Trophoblast cell (in vitro differentiated cells and primary cell): ENCODE data around the gene SLC10A7.

ENCODE experiments used
- DNase-seq, 2 donors: peaks; one replicate each; pipeline ENCODE4 v3.0.0-alpha.2; 2016
- H2AFZ ChIP-seq: 2 replicates; pipeline ENCODE4 v1.6.1; 2013; ENCODE audit warnings: low read length, moderate library complexity, mild to moderate bottlenecking; ENCODE audit not compliant: insufficient read depth, poor library complexity
- H2AK5ac ChIP-seq: 2 replicates; pipeline ENCODE4 v1.6.1; 2013; ENCODE audit warnings: mild to moderate bottlenecking, low read length
- H2BK120ac ChIP-seq: 2 replicates; pipeline ENCODE4 v1.6.1; 2013; ENCODE audit warnings: low read length, mild to moderate bottlenecking, moderate library complexity; ENCODE audit not compliant: insufficient read depth, poor library complexity
- H2BK12ac ChIP-seq: 2 replicates; pipeline ENCODE4 v1.6.1; 2013; ENCODE audit warnings: mild to moderate bottlenecking, low read length, moderate library complexity
- H2BK5ac ChIP-seq: 2 replicates; pipeline ENCODE4 v1.6.1; 2013; ENCODE audit warnings: low read length, low read depth, moderate library complexity, mild to moderate bottlenecking; ENCODE audit not compliant: poor library complexity
- H3K14ac ChIP-seq: 2 replicates; pipeline ENCODE4 v1.6.1; 2013; ENCODE audit warnings: mild to moderate bottlenecking, low read length
- H3K18ac ChIP-seq: 2 replicates; pipeline ENCODE4 v1.6.1; 2013; ENCODE audit warnings: mild to moderate bottlenecking, low read length
- H3K23ac ChIP-seq: 2 replicates; pipeline ENCODE4 v1.6.1; 2013; ENCODE audit warnings: low read length
- H3K27ac ChIP-seq: 2 replicates; pipeline ENCODE4 v1.5.1; 2013; ENCODE audit warnings: low read depth, mild to moderate bottlenecking, inconsistent platforms, low read length, moderate library complexity
- H3K27me3 ChIP-seq: 2 replicates; pipeline ENCODE4 v1.6.1; 2013; ENCODE audit warnings: inconsistent platforms, mild to moderate bottlenecking, low read length, moderate library complexity; ENCODE audit not compliant: insufficient read depth
- H3K36me3 ChIP-seq, 2 experiments: 1 replicate in 1 of 2; 2 replicates in 1 of 2; pipeline ENCODE4 v1.6.1; 2013; ENCODE audit warnings: low read length in 2 of 2, mild to moderate bottlenecking in 2 of 2, moderate library complexity in 1 of 2; ENCODE audit not compliant: insufficient read depth in 2 of 2, control insufficient read depth in 1 of 2
- H3K4ac ChIP-seq: 2 replicates; pipeline ENCODE4 v1.6.1; 2013; ENCODE audit warnings: low read depth, mild to moderate bottlenecking, low read length, moderate library complexity
- H3K4me1 ChIP-seq, 2 experiments: 1 replicate in 1 of 2; 2 replicates in 1 of 2; pipeline ENCODE4 v1.6.1; 2013; ENCODE audit warnings: low read length in 2 of 2, mild to moderate bottlenecking in 2 of 2, moderate library complexity in 1 of 2; ENCODE audit not compliant: insufficient read depth in 2 of 2, control insufficient read depth in 1 of 2
- H3K4me2 ChIP-seq: 2 replicates; pipeline ENCODE4 v1.6.1; 2013; ENCODE audit warnings: inconsistent platforms, mild to moderate bottlenecking, low read length, moderate library complexity
- H3K4me3 ChIP-seq: 2 replicates; pipeline ENCODE4 v1.5.1; 2013; ENCODE audit warnings: mild to moderate bottlenecking, low read depth, low read length, inconsistent platforms
- H3K79me1 ChIP-seq: one replicate; pipeline ENCODE4 v1.6.1; 2013; ENCODE audit warnings: low read length
- H3K79me2 ChIP-seq: 2 replicates; pipeline ENCODE4 v1.6.1; 2013; ENCODE audit warnings: low read length, mild to moderate bottlenecking; ENCODE audit not compliant: control insufficient read depth, insufficient read depth, poor library complexity
- H3K9ac ChIP-seq: 2 replicates; pipeline ENCODE4 v1.6.1; 2013; ENCODE audit warnings: mild to moderate bottlenecking, low read length
- H3K9me3 ChIP-seq: 2 replicates; pipeline ENCODE4 v1.6.1; 2013; ENCODE audit warnings: low read depth, mild to moderate bottlenecking, control low read depth, inconsistent platforms, low read length; ENCODE audit not compliant: insufficient read depth
- H4K12ac ChIP-seq: 2 replicates; pipeline ENCODE4 v1.6.1; 2013; ENCODE audit warnings: low read depth, mild to moderate bottlenecking, low read length, moderate library complexity
- H4K8ac ChIP-seq: 2 replicates; pipeline ENCODE4 v1.6.1; 2013; ENCODE audit warnings: low read depth, mild to moderate bottlenecking, low read length, moderate library complexity
- H4K91ac ChIP-seq: one replicate; pipeline ENCODE4 v1.6.1; 2013; ENCODE audit warnings: low read depth, mild to moderate bottlenecking, low read length, moderate library complexity
- WGBS: extraction: QIAGEN DNeasy Blood & Tissue Kit; methylation state at CpG from one replicate; pipeline ENCODE4 v1.1.7; 2013; ENCODE audit warnings: missing lambda C conversion rate; ENCODE audit not compliant: insufficient read length, insufficient coverage; ENCODE audit errors: extremely low coverage; 5-methylcytosine and 5-hydroxymethylcytosine counted together

SLC10A7 gene

GRCh38 chr4:146245850-146246249, 275.9 kb downstream of the SLC10A7 start:
- DNase-seq: no peak
- H2BK5ac ChIP-seq: no peak overlapping the region
- H4K91ac ChIP-seq: no peak overlapping the region
- H4K12ac ChIP-seq: no peak overlapping the region
- no peak overlapping the region for H3K23ac ChIP-seq
- no peak overlapping the region for H4K8ac ChIP-seq
- H3K79me2 ChIP-seq: no peaks in the 10 kb centered on the region
- no peaks in the 10 kb centered on the region for H3K36me3 ChIP-seq
- H2BK120ac ChIP-seq: no peak overlapping the region
- H3K14ac ChIP-seq: no peak overlapping the region
- no peaks in the 10 kb centered on the region for H3K79me1 ChIP-seq
- H3K9me3 ChIP-seq: no peaks in the 10 kb centered on the region
- H2AFZ ChIP-seq: no peak overlapping the region
- WGBS: no CpG with 5 or more reads among the region's 4 CpGs
- no peak overlapping the region for H3K4me3 ChIP-seq
- no peak overlapping the region for H3K4ac ChIP-seq
- H3K9ac ChIP-seq: no peak overlapping the region
- H2AK5ac ChIP-seq: no peak overlapping the region
- H3K27ac ChIP-seq: no peak overlapping the region
- H3K18ac ChIP-seq: no peak overlapping the region
- H3K4me2 ChIP-seq: no peak overlapping the region
- no peak overlapping the region for H2BK12ac ChIP-seq
- peaks cover 2 to 3% of the 10 kb centered on the region in 2 experiments for H3K4me1 ChIP-seq
- no peaks in the 10 kb centered on the region for H3K27me3 ChIP-seq

GRCh38 chr4:146245246-146245645, 276.5 kb downstream of the SLC10A7 start:
- DNase-seq: no peak
- no peak overlapping the region for H4K12ac ChIP-seq
- H3K79me2 ChIP-seq: no peaks in the 10 kb centered on the region
- no peaks in the 10 kb centered on the region for H3K27me3 ChIP-seq
- no peak overlapping the region for H3K4me3 ChIP-seq
- H3K79me1 ChIP-seq: no peaks in the 10 kb centered on the region
- no peak overlapping the region for H2AK5ac ChIP-seq
- H4K91ac ChIP-seq: no peak overlapping the region
- no peak overlapping the region for H3K23ac ChIP-seq
- no peaks in the 10 kb centered on the region for H3K36me3 ChIP-seq
- no peak overlapping the region for H3K9ac ChIP-seq
- no peak overlapping the region for H3K4ac ChIP-seq
- no peak overlapping the region for H4K8ac ChIP-seq
- no peak overlapping the region for H3K18ac ChIP-seq
- peaks cover 2 to 3% of the 10 kb centered on the region in 2 experiments for H3K4me1 ChIP-seq
- no CpG with 5 or more reads among the region's 3 CpGs for WGBS
- no peak overlapping the region for H3K4me2 ChIP-seq
- no peak overlapping the region for H2BK12ac ChIP-seq
- H3K9me3 ChIP-seq: no peaks in the 10 kb centered on the region
- H3K14ac ChIP-seq: no peak overlapping the region
- no peak overlapping the region for H3K27ac ChIP-seq
- H2BK120ac ChIP-seq: no peak overlapping the region
- no peak overlapping the region for H2AFZ ChIP-seq
- no peak overlapping the region for H2BK5ac ChIP-seq

GRCh38 chr4:146244496-146244895, 277.2 kb downstream of the SLC10A7 start:
- Histone ChIP-seq H3K9ac (no peak overlapping the region), H3K27me3 (no peaks in the 10 kb centered on the region), H2AFZ (no peak overlapping the region), H3K4me3 (no peak overlapping the region), H3K79me2 (no peaks in the 10 kb centered on the region), H4K91ac (no peak overlapping the region), H2BK12ac (no peak overlapping the region), H3K4me2 (no peak overlapping the region), H3K79me1 (no peaks in the 10 kb centered on the region), H3K4ac (no peak overlapping the region), H2BK5ac (no peak overlapping the region), H3K4me1 (peaks cover 2 to 3% of the 10 kb centered on the region in 2 experiments), H3K36me3 (no peaks in the 10 kb centered on the region), H2AK5ac (no peak overlapping the region), H3K23ac (no peak overlapping the region), H3K27ac (no peak overlapping the region), H4K8ac (no peak overlapping the region), H3K18ac (no peak overlapping the region), H2BK120ac (no peak overlapping the region), H3K14ac (no peak overlapping the region), H4K12ac (no peak overlapping the region), H3K9me3 (no peaks in the 10 kb centered on the region)
- peak; percentile 72 to 73 for DNase-seq
- WGBS: no CpG with 5 or more reads among the region's 9 CpGs

GRCh38 chr4:146243883-146244277, 277.9 kb downstream of the SLC10A7 start:
- Histone ChIP-seq H4K91ac (no peak overlapping the region), H3K9me3 (no peaks in the 10 kb centered on the region), H3K4me2 (no peak overlapping the region), H3K27ac (no peak overlapping the region), H4K8ac (no peak overlapping the region), H3K79me2 (no peaks in the 10 kb centered on the region), H3K14ac (no peak overlapping the region), H2BK12ac (no peak overlapping the region), H3K18ac (no peak overlapping the region), H3K23ac (no peak overlapping the region), H2BK5ac (no peak overlapping the region), H3K4ac (no peak overlapping the region), H3K79me1 (no peaks in the 10 kb centered on the region), H2AK5ac (no peak overlapping the region), H2AFZ (no peak overlapping the region), H3K36me3 (no peaks in the 10 kb centered on the region), H3K4me1 (peaks cover 2 to 3% of the 10 kb centered on the region in 2 experiments), H3K9ac (no peak overlapping the region), H3K4me3 (no peak overlapping the region), H3K27me3 (no peaks in the 10 kb centered on the region), H4K12ac (peak overlapping the region; percentile 21), H2BK120ac (no peak overlapping the region)
- no CpG with 5 or more reads among the region's 17 CpGs for WGBS
- DNase-seq: no peak
